Measurements from ENCODE around the gene DICER1. TPM values are rescaled to one million over a fixed set of nuclear protein-coding genes. Genes with fewer than 3 reads are reported as not detected.

DICER1 gene
- total RNA-seq, 1 experiment from 2014 or later: 62.0 TPM

DNA sequence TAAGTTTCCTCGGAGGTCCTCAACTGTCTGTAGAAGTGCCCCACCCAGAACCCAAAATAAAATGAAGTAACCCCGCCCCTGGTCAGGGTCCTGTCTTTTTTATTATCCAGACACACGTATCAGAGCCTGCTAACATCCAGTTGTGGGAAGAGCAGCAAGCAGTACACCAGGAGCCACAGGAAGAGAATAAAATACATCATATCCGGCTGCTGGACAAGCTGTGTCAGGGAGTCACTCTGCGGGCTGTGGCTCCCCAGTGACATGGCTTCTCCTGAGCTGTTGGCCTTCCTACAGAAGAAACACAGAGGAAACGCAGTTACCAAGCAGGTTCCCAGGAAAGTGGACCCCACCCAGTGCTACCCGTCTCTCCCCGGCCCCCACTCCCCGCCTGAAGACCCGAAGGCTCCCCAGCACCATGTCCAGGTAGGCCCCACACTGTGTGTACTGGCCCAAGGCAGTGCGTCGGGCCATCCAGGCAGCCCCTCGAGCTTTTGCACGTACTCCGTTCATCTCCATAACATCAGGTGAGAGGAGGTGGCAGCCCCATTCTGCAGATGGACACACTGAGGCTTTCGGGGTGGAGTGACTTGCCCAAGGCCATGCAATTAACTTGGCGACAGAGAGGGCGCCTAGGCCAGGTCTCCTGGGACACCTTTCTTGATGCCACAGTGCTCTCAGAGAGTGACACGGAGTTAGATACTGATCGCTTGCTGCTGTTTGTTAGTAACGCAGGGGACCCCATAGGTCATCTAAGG, 34.3 kb upstream of the DICER1 start:
- peaks cover 14% of the 10 kb centered on the region for H3K4me1 Mint-ChIP-seq
- no peak overlapping the region for H3K27ac Mint-ChIP-seq
- ChIA-PET CTCF (interaction anchor here (1.6 kb wide), 1 partner anchor 156 kb away, joined by 4 read pairs; no protein-coding TSS in a partner anchor), POLR2A (no interaction called here)
- no peak for ATAC-seq
- H3K27me3 Mint-ChIP-seq (ENCODE audit: low read depth): no peaks in the 10 kb centered on the region
- peaks cover 14% of the 10 kb centered on the region for H3K9me3 Mint-ChIP-seq
- TF ChIP-seq, protein P1, sequence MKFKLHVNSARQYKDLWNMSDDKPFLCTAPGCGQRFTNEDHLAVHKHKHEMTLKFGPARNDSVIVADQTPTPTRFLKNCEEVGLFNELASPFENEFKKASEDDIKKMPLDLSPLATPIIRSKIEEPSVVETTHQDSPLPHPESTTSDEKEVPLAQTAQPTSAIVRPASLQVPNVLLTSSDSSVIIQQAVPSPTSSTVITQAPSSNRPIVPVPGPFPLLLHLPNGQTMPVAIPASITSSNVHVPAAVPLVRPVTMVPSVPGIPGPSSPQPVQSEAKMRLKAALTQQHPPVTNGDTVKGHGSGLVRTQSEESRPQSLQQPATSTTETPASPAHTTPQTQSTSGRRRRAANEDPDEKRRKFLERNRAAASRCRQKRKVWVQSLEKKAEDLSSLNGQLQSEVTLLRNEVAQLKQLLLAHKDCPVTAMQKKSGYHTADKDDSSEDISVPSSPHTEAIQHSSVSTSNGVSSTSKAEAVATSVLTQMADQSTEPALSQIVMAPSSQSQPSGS (CRISPR knock-in tag; IDR thresholded peaks at IDR 0.05; ENCODE audit: borderline replicate concordance, low read depth): no peak
- TF ChIP-seq JUN (CRISPR knock-in tag; IDR thresholded peaks at IDR 0.05) (no peak), NR3C1 (CRISPR knock-in tag; conservative IDR thresholded peaks at IDR 0.05; ENCODE audit: low read depth) (no peak), FOXJ3 (CRISPR knock-in tag; IDR thresholded peaks at IDR 0.05; ENCODE audit: borderline replicate concordance) (no peak), MYBL2 (CRISPR knock-in tag; IDR thresholded peaks at IDR 0.05) (no peak), E2F1 (CRISPR knock-in tag; IDR thresholded peaks at IDR 0.05) (no peak), ELF4 (CRISPR knock-in tag; IDR thresholded peaks at IDR 0.05; ENCODE audit: low read depth) (no peak), ERG (CRISPR knock-in tag; IDR thresholded peaks at IDR 0.05) (no peak), ZNF121 (CRISPR knock-in tag; IDR thresholded peaks at IDR 0.05) (no peak), ESRRA (CRISPR knock-in tag; IDR thresholded peaks at IDR 0.05; ENCODE audit: borderline replicate concordance) (no peak), ZBTB21 (CRISPR knock-in tag; IDR thresholded peaks at IDR 0.05; ENCODE audit: borderline replicate concordance) (no peak), OVOL2 (CRISPR knock-in tag; IDR thresholded peaks at IDR 0.05; ENCODE audit: borderline replicate concordance) (no peak), JAZF1 (CRISPR knock-in tag; IDR thresholded peaks at IDR 0.05) (no peak), GABPB1 (CRISPR knock-in tag; IDR thresholded peaks at IDR 0.05) (no peak), ZNF232 (CRISPR knock-in tag; IDR thresholded peaks at IDR 0.05) (no peak)
- TF ChIP-seq, protein P2, sequence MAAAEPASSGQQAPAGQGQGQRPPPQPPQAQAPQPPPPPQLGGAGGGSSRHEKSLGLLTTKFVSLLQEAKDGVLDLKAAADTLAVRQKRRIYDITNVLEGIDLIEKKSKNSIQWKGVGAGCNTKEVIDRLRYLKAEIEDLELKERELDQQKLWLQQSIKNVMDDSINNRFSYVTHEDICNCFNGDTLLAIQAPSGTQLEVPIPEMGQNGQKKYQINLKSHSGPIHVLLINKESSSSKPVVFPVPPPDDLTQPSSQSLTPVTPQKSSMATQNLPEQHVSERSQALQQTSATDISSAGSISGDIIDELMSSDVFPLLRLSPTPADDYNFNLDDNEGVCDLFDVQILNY (CRISPR knock-in tag; IDR thresholded peaks at IDR 0.05): no peak
- TF ChIP-seq, protein P3, sequence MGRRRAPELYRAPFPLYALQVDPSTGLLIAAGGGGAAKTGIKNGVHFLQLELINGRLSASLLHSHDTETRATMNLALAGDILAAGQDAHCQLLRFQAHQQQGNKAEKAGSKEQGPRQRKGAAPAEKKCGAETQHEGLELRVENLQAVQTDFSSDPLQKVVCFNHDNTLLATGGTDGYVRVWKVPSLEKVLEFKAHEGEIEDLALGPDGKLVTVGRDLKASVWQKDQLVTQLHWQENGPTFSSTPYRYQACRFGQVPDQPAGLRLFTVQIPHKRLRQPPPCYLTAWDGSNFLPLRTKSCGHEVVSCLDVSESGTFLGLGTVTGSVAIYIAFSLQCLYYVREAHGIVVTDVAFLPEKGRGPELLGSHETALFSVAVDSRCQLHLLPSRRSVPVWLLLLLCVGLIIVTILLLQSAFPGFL (CRISPR knock-in tag; IDR thresholded peaks at IDR 0.05; ENCODE audit: borderline replicate concordance): no peak
- TF ChIP-seq, protein P4, sequence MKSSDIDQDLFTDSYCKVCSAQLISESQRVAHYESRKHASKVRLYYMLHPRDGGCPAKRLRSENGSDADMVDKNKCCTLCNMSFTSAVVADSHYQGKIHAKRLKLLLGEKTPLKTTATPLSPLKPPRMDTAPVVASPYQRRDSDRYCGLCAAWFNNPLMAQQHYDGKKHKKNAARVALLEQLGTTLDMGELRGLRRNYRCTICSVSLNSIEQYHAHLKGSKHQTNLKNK (CRISPR knock-in tag; IDR thresholded peaks at IDR 0.05): no peak
- H3K4me3 Mint-ChIP-seq: no peak overlapping the region
- DNase-seq (ENCODE audit: low spot score): no peak
- H3K36me3 Mint-ChIP-seq: peaks cover 13% of the 10 kb centered on the region

DNA sequence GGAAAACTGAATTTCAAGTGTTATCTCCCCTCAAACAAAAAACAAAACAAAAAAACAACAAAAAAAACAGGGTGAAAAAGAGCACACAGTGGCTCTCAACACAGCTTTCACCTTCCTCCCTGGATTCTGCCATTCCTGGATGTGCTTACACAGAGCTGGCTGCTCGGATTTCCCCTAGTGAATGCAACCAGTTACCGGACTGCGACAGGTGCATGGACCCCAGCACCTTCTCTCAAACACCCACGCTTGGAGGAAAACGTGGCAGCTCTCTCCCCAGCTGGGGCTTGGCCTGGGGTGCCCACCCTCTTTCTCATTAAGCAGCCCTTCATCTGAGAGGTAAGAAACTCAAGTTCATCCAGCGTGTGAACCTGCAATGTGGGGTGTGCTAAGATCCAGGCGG, 33.5 kb upstream of the DICER1 start:
- H3K36me3 Mint-ChIP-seq: peaks cover 13% of the 10 kb centered on the region
- DNase-seq (ENCODE audit: low spot score) (no peak), ATAC-seq (no peak)
- peaks cover 8% of the 10 kb centered on the region for H3K4me1 Mint-ChIP-seq
- TF ChIP-seq EMX1 (CRISPR knock-in tag; IDR thresholded peaks at IDR 0.05) (no peak), CBFB (CRISPR knock-in tag; IDR thresholded peaks at IDR 0.05; ENCODE audit: low read depth) (no peak), ATF1 (CRISPR knock-in tag; IDR thresholded peaks at IDR 0.05) (no peak)
- H3K4me3 Mint-ChIP-seq: no peak overlapping the region
- no peak overlapping the region for H3K27ac Mint-ChIP-seq
- no peaks in the 10 kb centered on the region for H3K27me3 Mint-ChIP-seq (ENCODE audit: low read depth)
- peaks cover 14% of the 10 kb centered on the region for H3K9me3 Mint-ChIP-seq
- ChIA-PET CTCF (interaction anchor here (1.6 kb wide), 1 partner anchor 157 kb away, joined by 4 read pairs; no protein-coding TSS in a partner anchor), POLR2A (no interaction called here)
